HG02798 (cell line): ENCODE measurements around the gene CREBL2.

ENCODE experiments used
- ATAC-seq: cut with Tn5 transposase; IDR thresholded peaks from one replicate; pipeline ENCODE4 v1.9.1; 2021; ENCODE audit warnings: mild to moderate bottlenecking; ENCODE audit not compliant: unreplicated experiment, poor library complexity

CREBL2 gene

GRCh38 chr12:12668005-12668404 lies 56.3 kb downstream of the CREBL2 start:
- ATAC-seq, result no peak

- ATAC-seq, result no peak
Measured at GRCh38 chr12:12669020-12669419, 57.3 kb downstream of the CREBL2 start.

- ATAC-seq, result no peak
Measured at GRCh38 chr12:12671850-12672660, 60.4 kb downstream of the CREBL2 start.

GRCh38 chr12:12673296-12673695 lies 61.6 kb downstream of the CREBL2 start:
- peak; percentile 76 for ATAC-seq

- no peak for ATAC-seq
Measured at GRCh38 chr12:12676605-12677004, 64.9 kb downstream of the CREBL2 start.

- ATAC-seq, result no peak
Measured at GRCh38 chr12:12681061-12681765, 69.5 kb downstream of the CREBL2 start.

GRCh38 chr12:12682284-12682683 lies 70.6 kb downstream of the CREBL2 start:
- ATAC-seq, result no peak

- no peak for ATAC-seq
Measured at GRCh38 chr12:12683136-12683697, 71.5 kb downstream of the CREBL2 start.

- ATAC-seq, result no peak
Measured at GRCh38 chr12:12683725-12684124, 72.0 kb downstream of the CREBL2 start.

- ATAC-seq, result no peak
Measured at GRCh38 chr12:12684375-12685106, 72.9 kb downstream of the CREBL2 start.

- ATAC-seq, result no peak
Measured at GRCh38 chr12:12685305-12685704, 73.6 kb downstream of the CREBL2 start.

GRCh38 chr12:12686472-12686871 lies 74.8 kb downstream of the CREBL2 start:
- no peak for ATAC-seq

- no peak for ATAC-seq
Measured at GRCh38 chr12:12686925-12687324, 75.2 kb downstream of the CREBL2 start.

GRCh38 chr12:12689647-12690300 lies 78.1 kb downstream of the CREBL2 start:
- no peak for ATAC-seq

- ATAC-seq, result peak; percentile 48
Measured at GRCh38 chr12:12691549-12691948, 79.9 kb downstream of the CREBL2 start.

- no peak for ATAC-seq
Measured at GRCh38 chr12:12693111-12693671, 81.5 kb downstream of the CREBL2 start.
